ENCODE data around the gene TOP1. TPM values are rescaled to one million over a fixed set of nuclear protein-coding genes. Genes with fewer than 3 reads are reported as not detected.

Gene TOP1
- total and polyA plus RNA-seq, 9 of the 15 experiments (the other 6 are each of a cell fraction or from before 2014, with no cell fraction given): 26.4 to 127 (median 39.6) TPM

DNA sequence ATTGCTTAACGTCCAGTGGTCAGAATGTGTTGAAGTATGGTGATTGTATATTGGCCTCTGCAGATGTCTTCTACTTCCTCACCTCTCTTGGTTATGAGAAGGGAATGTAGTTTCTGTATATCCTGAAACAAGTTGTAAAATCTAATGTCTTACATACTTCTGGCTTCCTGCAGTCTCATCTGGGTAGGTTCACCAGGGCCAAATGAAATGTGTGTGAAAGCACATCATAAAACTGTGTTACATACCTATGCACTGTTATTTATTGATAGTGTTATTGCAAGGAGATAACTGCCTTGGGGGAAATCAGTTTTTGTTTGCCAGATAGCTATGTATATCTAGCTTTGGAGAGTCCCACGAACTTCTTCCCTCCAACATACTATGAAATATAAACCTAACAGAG, 73.0 kb downstream of the TOP1 start (continued):
- TF ChIP-seq, protein P1, sequence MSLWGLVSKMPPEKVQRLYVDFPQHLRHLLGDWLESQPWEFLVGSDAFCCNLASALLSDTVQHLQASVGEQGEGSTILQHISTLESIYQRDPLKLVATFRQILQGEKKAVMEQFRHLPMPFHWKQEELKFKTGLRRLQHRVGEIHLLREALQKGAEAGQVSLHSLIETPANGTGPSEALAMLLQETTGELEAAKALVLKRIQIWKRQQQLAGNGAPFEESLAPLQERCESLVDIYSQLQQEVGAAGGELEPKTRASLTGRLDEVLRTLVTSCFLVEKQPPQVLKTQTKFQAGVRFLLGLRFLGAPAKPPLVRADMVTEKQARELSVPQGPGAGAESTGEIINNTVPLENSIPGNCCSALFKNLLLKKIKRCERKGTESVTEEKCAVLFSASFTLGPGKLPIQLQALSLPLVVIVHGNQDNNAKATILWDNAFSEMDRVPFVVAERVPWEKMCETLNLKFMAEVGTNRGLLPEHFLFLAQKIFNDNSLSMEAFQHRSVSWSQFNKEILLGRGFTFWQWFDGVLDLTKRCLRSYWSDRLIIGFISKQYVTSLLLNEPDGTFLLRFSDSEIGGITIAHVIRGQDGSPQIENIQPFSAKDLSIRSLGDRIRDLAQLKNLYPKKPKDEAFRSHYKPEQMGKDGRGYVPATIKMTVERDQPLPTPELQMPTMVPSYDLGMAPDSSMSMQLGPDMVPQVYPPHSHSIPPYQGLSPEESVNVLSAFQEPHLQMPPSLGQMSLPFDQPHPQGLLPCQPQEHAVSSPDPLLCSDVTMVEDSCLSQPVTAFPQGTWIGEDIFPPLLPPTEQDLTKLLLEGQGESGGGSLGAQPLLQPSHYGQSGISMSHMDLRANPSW (CRISPR knock-in tag; IDR thresholded peaks at IDR 0.05): no peak

DNA sequence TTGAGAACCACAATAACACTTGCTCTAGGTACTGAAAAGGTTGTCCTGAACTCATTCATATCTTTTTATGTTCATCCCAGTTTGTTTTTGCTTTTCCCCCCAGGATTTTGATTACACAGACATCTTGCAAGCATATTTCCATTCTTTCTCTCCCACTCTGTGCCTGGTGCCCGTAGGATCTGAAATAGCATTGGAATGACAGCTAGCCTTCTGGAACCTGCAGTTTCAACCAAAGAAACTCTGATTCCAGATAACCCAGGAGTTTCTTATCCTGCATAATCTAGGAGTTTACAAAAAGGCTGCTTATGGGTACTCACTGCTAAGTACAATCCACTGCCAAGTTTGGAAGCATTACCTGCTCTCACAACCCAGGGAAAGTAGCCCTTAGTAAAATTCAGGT, 79.9 kb downstream of the TOP1 start:
- no peak overlapping the region for H3K4me2 ChIP-seq (ENCODE audit: insufficient read depth, low read length)
- ChIA-PET POLR2A (no interaction called here), CTCF (ENCODE audit: low intra/inter-chr PET ratio) (no interaction called here)
- no peak for ATAC-seq
- no peak overlapping the region for H3K9ac ChIP-seq (ENCODE audit: insufficient read depth in 1 of 2, low read depth in 2 of 2, low read length in 2 of 2)
- in situ Hi-C loops (cut with MboI) (no loop called here), intact Hi-C loops (cut with micrococcal nuclease) (no loop called here)
- no peaks in the 10 kb centered on the region for H3K27me3 ChIP-seq (ENCODE audit: control insufficient read depth in 2 of 2, insufficient read depth in 2 of 2, low read length in 2 of 2)
- H3K9me3 ChIP-seq (replicated peaks; ENCODE audit: control insufficient read depth, insufficient read depth, low read depth, low read length): no peaks in the 10 kb centered on the region
- no peak for TF ChIP-seq PRMT5 (CRISPR knock-in tag; IDR thresholded peaks at IDR 0.05)
- TF ChIP-seq CCAR2 (IDR thresholded peaks at IDR 0.05; ENCODE audit: low read depth, low read length): no peak
- no peak for TF ChIP-seq BCL6 (CRISPR knock-in tag; IDR thresholded peaks at IDR 0.05)
- no peak for TF ChIP-seq GTF2E2 (tag; IDR thresholded peaks at IDR 0.05)
- TF ChIP-seq, protein P2, sequence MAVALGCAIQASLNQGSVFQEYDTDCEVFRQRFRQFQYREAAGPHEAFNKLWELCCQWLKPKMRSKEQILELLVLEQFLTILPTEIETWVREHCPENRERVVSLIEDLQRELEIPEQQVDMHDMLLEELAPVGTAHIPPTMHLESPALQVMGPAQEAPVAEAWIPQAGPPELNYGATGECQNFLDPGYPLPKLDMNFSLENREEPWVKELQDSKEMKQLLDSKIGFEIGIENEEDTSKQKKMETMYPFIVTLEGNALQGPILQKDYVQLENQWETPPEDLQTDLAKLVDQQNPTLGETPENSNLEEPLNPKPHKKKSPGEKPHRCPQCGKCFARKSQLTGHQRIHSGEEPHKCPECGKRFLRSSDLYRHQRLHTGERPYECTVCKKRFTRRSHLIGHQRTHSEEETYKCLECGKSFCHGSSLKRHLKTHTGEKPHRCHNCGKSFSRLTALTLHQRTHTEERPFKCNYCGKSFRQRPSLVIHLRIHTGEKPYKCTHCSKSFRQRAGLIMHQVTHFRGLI (CRISPR knock-in tag; IDR thresholded peaks at IDR 0.05): no peak
- TF ChIP-seq, protein P3, sequence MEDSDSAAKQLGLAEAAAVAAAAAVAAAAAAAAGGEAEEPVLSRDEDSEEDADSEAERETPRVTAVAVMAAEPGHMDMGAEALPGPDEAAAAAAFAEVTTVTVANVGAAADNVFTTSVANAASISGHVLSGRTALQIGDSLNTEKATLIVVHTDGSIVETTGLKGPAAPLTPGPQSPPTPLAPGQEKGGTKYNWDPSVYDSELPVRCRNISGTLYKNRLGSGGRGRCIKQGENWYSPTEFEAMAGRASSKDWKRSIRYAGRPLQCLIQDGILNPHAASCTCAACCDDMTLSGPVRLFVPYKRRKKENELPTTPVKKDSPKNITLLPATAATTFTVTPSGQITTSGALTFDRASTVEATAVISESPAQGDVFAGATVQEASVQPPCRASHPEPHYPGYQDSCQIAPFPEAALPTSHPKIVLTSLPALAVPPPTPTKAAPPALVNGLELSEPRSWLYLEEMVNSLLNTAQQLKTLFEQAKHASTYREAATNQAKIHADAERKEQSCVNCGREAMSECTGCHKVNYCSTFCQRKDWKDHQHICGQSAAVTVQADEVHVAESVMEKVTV (CRISPR knock-in tag; IDR thresholded peaks at IDR 0.05): no peak
- no peak for TF ChIP-seq MCM2 (IDR thresholded peaks at IDR 0.05; ENCODE audit: low read depth)
- TF ChIP-seq CREM (IDR thresholded peaks at IDR 0.05; ENCODE audit: low read depth): no peak
- no peak for TF ChIP-seq TSC22D4 (tag; IDR thresholded peaks at IDR 0.05)
- no peak for TF ChIP-seq FUS (optimal IDR thresholded peaks at IDR 0.05; ENCODE audit: low read depth, low read length)
- TF ChIP-seq ZSCAN29 (IDR thresholded peaks at IDR 0.05): no peak
- H3K4me3 ChIP-seq: no peak overlapping the region
- no peaks in the 10 kb centered on the region for H3K9me1 ChIP-seq (ENCODE audit: control insufficient read depth, insufficient read depth, low read length)
- peaks cover 84% of the 10 kb centered on the region for H3K36me3 ChIP-seq (ENCODE audit: control insufficient read depth, insufficient read depth, low read length)
- no TSS peak for BruUV-seq (replicated peaks)
- H4K20me1 ChIP-seq (replicated peaks; ENCODE audit: control insufficient read depth, insufficient read depth, low read length): no peaks in the 10 kb centered on the region
- no peak for DNase-seq (ENCODE audit: extremely low read depth in 1 of 4, low spot score in 3 of 4)
- no peaks in the 10 kb centered on the region for H3K79me2 ChIP-seq (ENCODE audit: control insufficient read depth, insufficient read depth, low read length)
- H2AFZ ChIP-seq (ENCODE audit: low read depth, low read length): no peak overlapping the region
- H3K4me1 ChIP-seq (replicated peaks in 1 of 2; ENCODE audit: control insufficient read depth in 2 of 2, insufficient read depth in 2 of 2, low read length in 2 of 2): no peaks in the 10 kb centered on the region
- WGBS (ENCODE audit: insufficient coverage, low coverage, missing lambda C conversion rate): 100% methylated on average over 1 of the region's 1 CpG
- no peak overlapping the region for H3K27ac ChIP-seq (ENCODE audit: extremely low read depth, low read depth, low read length)
- FAIRE-seq: no peak
